ENCODE data around the gene SCCPDH.

DNA sequence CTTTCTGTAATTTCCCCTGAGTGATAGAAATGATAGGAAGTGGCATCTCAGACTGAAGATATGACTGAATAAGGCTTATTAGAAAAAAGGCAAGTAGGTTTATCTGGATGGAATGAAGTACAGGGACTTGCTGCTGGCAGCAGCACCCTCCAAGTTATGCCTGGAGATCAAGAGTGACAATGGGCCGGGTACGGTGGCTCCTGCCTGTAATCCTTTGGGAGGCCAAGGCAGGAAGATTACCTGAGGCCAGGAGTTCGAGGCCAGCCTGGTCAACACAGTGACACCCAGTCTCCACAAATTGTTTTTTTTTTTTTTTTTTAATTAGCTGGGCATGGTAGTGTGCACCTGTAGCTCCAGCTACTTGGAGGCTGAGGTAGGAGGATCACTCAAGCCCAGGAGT is 87.8 kb downstream of the SCCPDH start:
- TF ChIP-seq, protein P1, sequence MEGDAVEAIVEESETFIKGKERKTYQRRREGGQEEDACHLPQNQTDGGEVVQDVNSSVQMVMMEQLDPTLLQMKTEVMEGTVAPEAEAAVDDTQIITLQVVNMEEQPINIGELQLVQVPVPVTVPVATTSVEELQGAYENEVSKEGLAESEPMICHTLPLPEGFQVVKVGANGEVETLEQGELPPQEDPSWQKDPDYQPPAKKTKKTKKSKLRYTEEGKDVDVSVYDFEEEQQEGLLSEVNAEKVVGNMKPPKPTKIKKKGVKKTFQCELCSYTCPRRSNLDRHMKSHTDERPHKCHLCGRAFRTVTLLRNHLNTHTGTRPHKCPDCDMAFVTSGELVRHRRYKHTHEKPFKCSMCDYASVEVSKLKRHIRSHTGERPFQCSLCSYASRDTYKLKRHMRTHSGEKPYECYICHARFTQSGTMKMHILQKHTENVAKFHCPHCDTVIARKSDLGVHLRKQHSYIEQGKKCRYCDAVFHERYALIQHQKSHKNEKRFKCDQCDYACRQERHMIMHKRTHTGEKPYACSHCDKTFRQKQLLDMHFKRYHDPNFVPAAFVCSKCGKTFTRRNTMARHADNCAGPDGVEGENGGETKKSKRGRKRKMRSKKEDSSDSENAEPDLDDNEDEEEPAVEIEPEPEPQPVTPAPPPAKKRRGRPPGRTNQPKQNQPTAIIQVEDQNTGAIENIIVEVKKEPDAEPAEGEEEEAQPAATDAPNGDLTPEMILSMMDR (IDR thresholded peaks at IDR 0.05) = no peak
- no peak for TF ChIP-seq EZH2 (IDR thresholded peaks at IDR 0.05; ENCODE audit: borderline replicate concordance, insufficient read depth, low read depth, low read length, poor library complexity, severe bottlenecking)
